Esophagus (tissue), 2 donors: ENCODE measurements around the gene NPTXR. TPM values are rescaled to one million over a fixed set of nuclear protein-coding genes. Genes with fewer than 3 reads are reported as not detected.
"Not testable (repeated sequence)": the region's sequence is repeated elsewhere in the genome, so short reads cannot be mapped to it uniquely, and the experiment has no call there.

ENCODE experiments used
- H3K27ac ChIP-seq, 2 donors: one replicate each; pipeline ENCODE4 v1.5.1; 2013; ENCODE audit warnings: low read depth in 2 of 2, mild to moderate bottlenecking in 2 of 2, inconsistent platforms in 1 of 2, low read length in 1 of 2, moderate library complexity in 1 of 2
- H3K27me3 ChIP-seq, 2 donors: one replicate each; pipeline ENCODE4 v1.6.1; 2013; ENCODE audit warnings: low read length in 2 of 2, control low read depth in 1 of 2, mild to moderate bottlenecking in 1 of 2; ENCODE audit not compliant: insufficient read depth in 2 of 2, control insufficient read depth in 1 of 2
- H3K36me3 ChIP-seq, 2 donors: one replicate each; pipeline ENCODE4 v1.6.1; 2013; ENCODE audit warnings: low read length in 1 of 2; ENCODE audit not compliant: control insufficient read depth in 2 of 2, insufficient read depth in 2 of 2
- H3K4me1 ChIP-seq, 2 donors: one replicate each; pipeline ENCODE4 v1.6.1; 2013; ENCODE audit warnings: low read length in 1 of 2; ENCODE audit not compliant: control insufficient read depth in 2 of 2, insufficient read depth in 2 of 2
- H3K4me3 ChIP-seq, 2 donors: one replicate each; pipeline ENCODE4 v1.5.1; 2013; ENCODE audit warnings: low read length in 2 of 2, mild to moderate bottlenecking in 2 of 2, low read depth in 1 of 2, moderate library complexity in 1 of 2
- H3K9me3 ChIP-seq, 2 donors: one replicate each; pipeline ENCODE4 v1.6.1; 2013; ENCODE audit warnings: mild to moderate bottlenecking in 2 of 2, low read depth in 1 of 2, low read length in 1 of 2, moderate library complexity in 1 of 2; ENCODE audit not compliant: control insufficient read depth in 2 of 2, insufficient read depth in 1 of 2
- WGBS, 2 donors: extraction: QIAGEN DNeasy Blood & Tissue Kit; methylation state at CpG; one replicate each; pipeline ENCODE4 v1.1.7; 2013; 5-methylcytosine and 5-hydroxymethylcytosine counted together
- polyA plus RNA-seq, 2 donors: library from polyadenylated mRNA; stranded (reverse); fragments of 200-250 nt; gene quantifications; one replicate each; pipeline ENCODE4 v1.2.3, GENCODE V29; 2013
- donor health status: healthy with polysubstance abuse.
- donor health status: Bipolar disorder and iron deficiency.

Gene NPTXR
- polyA plus RNA-seq, 2 donors, result 0.28 to 0.73 TPM

DNA sequence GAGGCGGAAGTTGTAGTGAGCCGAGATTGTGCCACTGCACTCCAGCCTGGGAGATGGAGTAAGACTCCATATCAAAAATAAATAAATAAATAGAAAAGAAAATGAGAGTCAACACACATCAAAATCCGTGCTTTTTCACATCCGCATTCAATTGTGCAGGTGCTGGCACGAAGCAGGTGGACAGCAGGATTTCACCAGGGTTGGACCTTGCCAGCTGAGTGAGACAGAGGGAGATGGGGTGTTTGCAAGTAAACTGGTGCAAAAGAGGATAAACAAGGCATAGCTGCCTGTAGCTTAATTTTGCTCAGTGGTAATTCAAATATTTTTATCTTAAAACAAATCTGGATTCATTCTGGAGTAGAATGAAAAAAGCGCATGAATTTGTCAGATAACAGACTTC, 26.6 kb downstream of the NPTXR start:
- Histone ChIP-seq H3K27ac (no peak overlapping the region), H3K27me3 (no peaks in the 10 kb centered on the region), H3K9me3 (no peaks in the 10 kb centered on the region), H3K4me3 (no peak overlapping the region), H3K36me3 (no peaks in the 10 kb centered on the region), H3K4me1 (no peaks in the 10 kb centered on the region)
- 85 to 86% methylated on average over 6 of the region's 6 CpGs for WGBS, 2 donors

DNA sequence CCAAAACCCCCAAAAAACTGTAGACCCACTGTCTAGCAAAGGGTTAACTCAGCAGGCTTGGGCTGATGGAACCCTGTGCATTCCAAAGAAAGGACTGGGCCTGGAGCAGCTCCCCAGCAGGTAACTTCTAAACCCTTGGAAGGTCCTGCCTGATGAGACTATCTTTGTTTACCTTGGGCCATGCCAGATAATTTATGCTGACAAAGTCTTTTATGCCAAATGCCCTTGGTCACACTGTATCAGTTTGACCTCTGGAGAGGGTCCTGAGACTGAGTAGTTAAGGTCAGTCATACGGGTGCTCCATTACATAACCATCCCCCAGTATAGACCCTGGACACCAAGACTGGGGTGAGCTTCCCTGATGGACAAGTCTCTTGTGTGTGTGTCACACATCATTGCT, 28.0 kb downstream of the NPTXR start:
- H3K9me3 ChIP-seq, result no peaks in the 10 kb centered on the region
- WGBS, 2 donors, result 35 to 55% methylated on average over 1 of the region's 1 CpG
- H3K27ac ChIP-seq, result no peak overlapping the region

DNA sequence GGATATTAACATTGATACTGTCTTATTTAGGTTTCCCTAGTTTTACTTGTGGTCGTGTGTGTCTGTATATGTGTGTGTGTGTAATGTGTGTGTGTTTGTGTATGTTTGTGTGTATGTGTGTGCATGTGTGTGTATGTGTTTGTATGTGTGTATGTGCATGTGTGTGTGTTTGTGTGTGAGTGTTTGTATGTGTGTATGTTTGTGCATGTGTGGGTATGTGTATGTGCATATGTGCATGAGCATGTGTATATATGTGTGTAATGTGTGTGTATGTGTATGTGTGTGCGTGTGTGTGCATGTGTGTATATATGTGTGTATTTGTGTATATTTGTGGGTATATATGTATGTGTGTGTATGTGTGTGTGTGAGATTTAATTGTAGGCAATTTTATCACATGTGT, 32.6 kb downstream of the NPTXR start:
- Histone ChIP-seq H3K4me1 (no peaks in the 10 kb centered on the region), H3K36me3 (no peaks in the 10 kb centered on the region), H3K9me3 (peaks cover 0 to 2% of the 10 kb centered on the region in 2 donors), H3K4me3 (no peak overlapping the region), H3K27me3 (no peaks in the 10 kb centered on the region), H3K27ac (no peak overlapping the region)
- 82 to 90% methylated on average over 2 of the region's 2 CpGs for WGBS, 2 donors

More for the DNA sequence above, 28.0 kb downstream of the NPTXR start:
- Histone ChIP-seq H3K36me3 (no peaks in the 10 kb centered on the region), H3K27me3 (no peaks in the 10 kb centered on the region), H3K4me3 (no peak overlapping the region), H3K4me1 (no peaks in the 10 kb centered on the region)

DNA sequence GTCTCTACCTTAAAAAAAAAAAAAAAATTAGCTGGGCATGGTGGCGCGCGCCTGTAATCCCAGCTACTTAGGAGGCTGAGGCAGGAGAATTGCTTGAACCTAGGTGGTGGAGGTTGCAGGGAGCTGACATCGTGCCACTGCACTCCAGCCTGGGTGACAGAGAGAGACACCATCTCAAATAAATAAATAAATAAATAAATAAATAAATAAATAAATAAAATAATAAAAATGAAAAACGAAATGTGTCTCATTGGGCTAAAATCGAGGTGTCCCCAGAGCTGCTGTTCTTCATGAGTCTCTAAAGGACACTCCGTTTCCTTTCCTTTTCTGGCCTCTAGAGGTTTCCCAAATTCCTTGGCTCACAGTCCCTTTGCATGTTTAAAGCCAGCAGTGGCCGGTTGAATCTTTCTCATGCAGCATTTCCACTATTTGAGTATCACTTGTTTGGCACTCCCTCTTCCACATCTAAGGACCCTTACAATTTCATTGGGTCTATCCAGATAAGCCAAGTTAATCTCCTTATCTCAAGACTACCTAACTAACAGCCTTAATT, 38.7 kb downstream of the NPTXR start:
- H3K4me1 ChIP-seq, result not testable (repeated sequence)
- 75 to 82% methylated on average over 8 of the region's 8 CpGs for WGBS, 2 donors

DNA sequence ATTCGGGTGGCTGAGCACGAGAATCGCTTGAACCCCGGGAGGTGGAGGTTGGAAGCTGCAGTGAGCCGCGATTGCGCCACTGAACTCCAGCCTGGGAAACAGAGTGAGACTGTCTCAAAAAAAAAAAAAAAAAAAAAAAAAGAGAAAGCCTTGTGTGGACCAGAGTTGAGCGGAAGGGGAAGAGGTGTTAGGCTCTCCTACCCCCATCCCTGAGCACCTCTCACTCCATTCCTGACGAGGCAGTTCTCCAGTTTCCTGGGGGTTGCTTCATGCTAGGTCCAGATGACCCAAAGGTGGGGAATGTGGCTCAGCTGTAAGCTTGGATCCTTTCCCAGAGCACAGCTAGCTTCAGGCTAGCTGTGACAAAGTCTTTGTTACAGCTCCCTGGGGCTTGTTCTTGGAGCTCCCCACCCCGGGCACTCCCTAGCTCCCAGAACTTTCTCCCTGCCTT, 41.1 kb downstream of the NPTXR start:
- Histone ChIP-seq H3K27me3 (no peaks in the 10 kb centered on the region), H3K9me3 (no peaks in the 10 kb centered on the region), H3K36me3 (no peaks in the 10 kb centered on the region), H3K4me1 (peaks cover 0 to 3% of the 10 kb centered on the region in 2 donors), H3K27ac (no peak overlapping the region), H3K4me3 (no peak overlapping the region)
- 28 to 29% methylated on average over 10 of the region's 10 CpGs for WGBS, 2 donors

More for the DNA sequence above, 38.7 kb downstream of the NPTXR start:
- not testable (repeated sequence) for H3K27me3 ChIP-seq, H3K36me3 ChIP-seq, H3K27ac ChIP-seq, H3K9me3 ChIP-seq, H3K4me3 ChIP-seq

DNA sequence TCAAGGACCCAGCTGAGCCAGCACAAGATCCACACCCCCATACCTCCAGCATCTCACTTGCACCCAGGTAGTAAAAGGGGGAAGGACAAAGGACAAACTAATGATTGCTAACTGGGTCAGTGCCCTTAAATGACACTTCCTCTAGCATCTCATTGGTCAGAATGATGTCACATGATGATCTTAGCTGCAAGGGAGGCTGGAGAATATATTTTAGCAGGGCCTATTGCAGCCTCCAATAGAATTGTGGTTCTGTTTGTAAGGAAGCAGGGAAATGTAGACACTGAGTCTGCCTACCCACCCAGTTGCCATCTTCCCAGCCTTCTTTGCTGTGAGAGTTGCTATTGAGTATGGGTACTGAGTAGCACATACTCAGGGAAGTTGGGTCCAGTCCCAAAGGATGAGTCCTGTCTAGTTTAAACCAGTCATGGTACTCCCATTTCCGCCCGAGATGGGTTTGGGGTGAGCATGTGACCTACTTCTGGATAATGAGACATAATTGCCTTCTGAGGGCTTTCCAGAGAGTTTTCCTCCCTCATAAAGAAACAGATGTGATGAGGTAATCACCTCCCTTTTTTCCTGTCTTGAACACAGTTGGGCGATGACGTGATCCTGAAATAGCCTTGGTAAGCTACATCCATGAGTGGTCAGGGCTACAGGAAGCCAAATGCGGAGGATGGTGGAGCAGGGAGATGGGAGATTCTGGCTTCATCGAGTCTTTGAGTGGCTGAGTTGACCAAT, 44.4 kb downstream of the NPTXR start:
- Histone ChIP-seq H3K4me1 (peaks cover 0 to 3% of the 10 kb centered on the region in 2 donors), H3K4me3 (no peak overlapping the region), H3K27me3 (no peaks in the 10 kb centered on the region), H3K9me3 (no peaks in the 10 kb centered on the region), H3K36me3 (no peaks in the 10 kb centered on the region), H3K27ac (no peak overlapping the region)
- 81 to 88% methylated on average over 6 of the region's 6 CpGs for WGBS, 2 donors

DNA sequence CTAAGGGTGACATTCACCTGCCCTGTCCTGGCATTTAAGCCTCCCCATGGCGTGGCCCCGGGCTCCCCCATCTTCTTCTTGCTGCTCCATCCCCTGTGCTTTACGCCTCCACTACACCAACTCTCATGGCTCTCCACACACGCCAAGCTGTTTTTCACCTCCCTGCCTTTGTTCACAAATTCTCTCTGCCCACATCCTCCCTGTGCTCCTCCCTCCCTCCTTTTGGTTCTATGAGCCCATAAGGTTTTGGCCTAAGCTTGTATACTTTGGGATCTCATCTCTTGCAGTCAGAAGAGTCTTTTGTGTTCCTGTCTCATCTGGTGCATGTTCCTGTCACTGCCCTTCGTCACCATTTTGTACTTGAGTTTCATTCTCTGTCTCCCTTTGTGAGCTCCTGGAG, 45.3 kb downstream of the NPTXR start:
- WGBS, 2 donors, result 58 to 76% methylated on average over 5 of the region's 5 CpGs

DNA sequence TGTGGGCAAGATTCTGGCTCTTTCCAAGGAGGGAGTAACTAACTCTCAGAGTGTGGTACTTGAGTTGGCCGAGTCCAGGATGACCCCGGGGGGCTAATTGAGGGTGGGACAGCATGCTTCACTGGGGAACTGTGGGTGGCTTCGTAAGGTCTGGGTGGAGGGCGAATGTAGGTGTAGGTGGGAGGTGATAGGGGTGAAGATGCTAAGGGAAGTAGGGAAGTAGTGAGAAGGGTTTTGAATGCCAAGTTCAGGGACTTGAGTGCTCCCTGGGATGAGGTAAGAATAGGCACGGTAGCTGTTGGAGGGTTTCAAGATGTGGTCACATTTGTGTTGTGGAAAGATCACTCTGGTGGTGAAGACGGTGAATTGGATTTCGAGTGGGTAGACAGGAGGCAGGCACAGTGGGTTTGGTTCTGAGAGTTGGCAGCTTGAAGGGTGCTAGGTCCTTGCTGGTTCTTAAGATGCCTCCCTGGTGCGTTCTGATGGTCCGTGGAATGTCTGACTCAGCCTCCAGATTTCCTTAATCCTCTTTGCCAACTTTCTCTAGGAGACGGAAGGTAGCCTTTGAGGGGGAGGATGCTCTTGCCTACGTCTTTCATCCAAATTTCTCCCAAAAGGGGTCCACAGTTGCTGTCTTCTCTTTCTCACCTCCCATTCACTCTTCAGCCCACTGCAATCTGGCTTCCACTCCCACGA, 47.4 kb downstream of the NPTXR start:
- H3K4me1 ChIP-seq, result peaks cover 0 to 4% of the 10 kb centered on the region in 2 donors
- H3K36me3 ChIP-seq, result no peaks in the 10 kb centered on the region
- no peaks in the 10 kb centered on the region for H3K9me3 ChIP-seq
- H3K4me3 ChIP-seq, result no peak overlapping the region
- no peak overlapping the region for H3K27ac ChIP-seq
- 79 to 80% methylated on average over 12 of the region's 12 CpGs for WGBS, 2 donors
- no peaks in the 10 kb centered on the region for H3K27me3 ChIP-seq

More for the DNA sequence above, 45.3 kb downstream of the NPTXR start:
- Histone ChIP-seq H3K27me3 (no peaks in the 10 kb centered on the region), H3K9me3 (no peaks in the 10 kb centered on the region), H3K27ac (no peak overlapping the region), H3K4me1 (peaks cover under 1 to 3% of the 10 kb centered on the region in 2 donors), H3K36me3 (no peaks in the 10 kb centered on the region), H3K4me3 (no peak overlapping the region)

DNA sequence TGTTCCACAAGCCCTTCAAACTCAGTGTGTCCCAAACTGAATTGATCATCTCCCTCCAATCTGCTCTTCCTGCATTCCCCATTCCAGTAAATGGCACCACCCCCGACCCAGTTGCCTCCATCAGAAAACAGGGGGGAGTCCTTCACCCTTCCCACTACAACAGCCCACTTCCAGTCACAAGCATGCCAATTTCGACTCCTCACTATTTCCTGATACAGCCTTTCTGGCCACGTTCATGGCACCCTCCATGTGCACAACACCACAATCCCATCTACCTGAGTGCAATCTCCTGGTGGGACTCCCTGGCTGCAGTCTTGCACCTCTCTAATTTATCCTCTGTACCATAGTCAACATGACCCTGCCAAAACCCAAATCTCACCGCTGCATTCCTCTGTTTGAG, 48.3 kb downstream of the NPTXR start:
- H3K27ac ChIP-seq, result no peak overlapping the region
- 61 to 63% methylated on average over 4 of the region's 4 CpGs for WGBS, 2 donors

More for the DNA sequence above, 48.3 kb downstream of the NPTXR start:
- H3K27me3 ChIP-seq, result no peaks in the 10 kb centered on the region
- no peaks in the 10 kb centered on the region for H3K36me3 ChIP-seq
- H3K4me1 ChIP-seq, result peaks cover 0 to 4% of the 10 kb centered on the region in 2 donors
- H3K9me3 ChIP-seq, result no peaks in the 10 kb centered on the region
- H3K4me3 ChIP-seq, result no peak overlapping the region
